Hematopoietic multipotent progenitor cell (in vitro differentiated cells): ENCODE data around the gene OSTN. TPM values are rescaled to one million over a fixed set of nuclear protein-coding genes. Genes with fewer than 3 reads are reported as not detected.
A peak's percentile ranks its signal among the peaks of the same experiment; 100 is the strongest.

Experiments
- DNase-seq, 3 donors: peaks; one replicate each; pipeline ENCODE4 v3.0.0-alpha.2; 2011 to 2015; ENCODE audit warnings: low read depth in 2 of 3, low spot score in 2 of 3
- total RNA-seq: library from RNA; depleted of rRNA; stranded (reverse); fragments of >200 nt; gene quantifications from one replicate; pipeline ENCODE4 v1.2.3, GENCODE V29; 2012

The OSTN gene
- total RNA-seq, 1 donor = not detected

- DNase-seq = no peak
These were observed 35.2 kb downstream of the OSTN start for GRCh38 chr3:191234216-191234615.

- no peak for DNase-seq
These were observed 36.6 kb downstream of the OSTN start for GRCh38 chr3:191235331-191236314.

- no peak for DNase-seq
These were observed 37.6 kb downstream of the OSTN start for GRCh38 chr3:191236646-191237045.

GRCh38 chr3:191237047-191237882 is 38.2 kb downstream of the OSTN start:
- DNase-seq = no peak

- no peak for DNase-seq
These were observed 39.3 kb downstream of the OSTN start for GRCh38 chr3:191238321-191238817.

- DNase-seq = peak in 1 of 3 donors; percentile 12
These were observed 40.5 kb downstream of the OSTN start for GRCh38 chr3:191239407-191240031.

- no peak for DNase-seq
These were observed 41.4 kb downstream of the OSTN start for GRCh38 chr3:191240486-191240885.

- DNase-seq = peak in 1 of 3 donors; percentile 31
These were observed 45.3 kb downstream of the OSTN start for GRCh38 chr3:191244242-191244867.

- peak in 2 of 3 donors; percentile 84 to 95 for DNase-seq
These were observed 47.0 kb downstream of the OSTN start for GRCh38 chr3:191246034-191246433.

- no peak for DNase-seq
These were observed 47.6 kb downstream of the OSTN start for GRCh38 chr3:191246630-191247029.

- peak in 1 of 3 donors; percentile 9 for DNase-seq
These were observed 54.2 kb downstream of the OSTN start for GRCh38 chr3:191253089-191253799.

GRCh38 chr3:191254098-191254873 is 55.2 kb downstream of the OSTN start:
- DNase-seq = no peak

- DNase-seq = no peak
These were observed 56.1 kb downstream of the OSTN start for GRCh38 chr3:191255156-191255555.

GRCh38 chr3:191256405-191256804 is 57.4 kb downstream of the OSTN start:
- DNase-seq = no peak

- no peak for DNase-seq
These were observed 58.2 kb downstream of the OSTN start for GRCh38 chr3:191257286-191257685.

GRCh38 chr3:191259486-191259885 is 60.4 kb downstream of the OSTN start:
- no peak for DNase-seq

- no peak for DNase-seq
These were observed 61.6 kb downstream of the OSTN start for GRCh38 chr3:191260431-191261303.

- no peak for DNase-seq
These were observed 62.2 kb downstream of the OSTN start for GRCh38 chr3:191261304-191261638.
